ENCODE results near the gene ILDR1.

ILDR1 gene

DNA sequence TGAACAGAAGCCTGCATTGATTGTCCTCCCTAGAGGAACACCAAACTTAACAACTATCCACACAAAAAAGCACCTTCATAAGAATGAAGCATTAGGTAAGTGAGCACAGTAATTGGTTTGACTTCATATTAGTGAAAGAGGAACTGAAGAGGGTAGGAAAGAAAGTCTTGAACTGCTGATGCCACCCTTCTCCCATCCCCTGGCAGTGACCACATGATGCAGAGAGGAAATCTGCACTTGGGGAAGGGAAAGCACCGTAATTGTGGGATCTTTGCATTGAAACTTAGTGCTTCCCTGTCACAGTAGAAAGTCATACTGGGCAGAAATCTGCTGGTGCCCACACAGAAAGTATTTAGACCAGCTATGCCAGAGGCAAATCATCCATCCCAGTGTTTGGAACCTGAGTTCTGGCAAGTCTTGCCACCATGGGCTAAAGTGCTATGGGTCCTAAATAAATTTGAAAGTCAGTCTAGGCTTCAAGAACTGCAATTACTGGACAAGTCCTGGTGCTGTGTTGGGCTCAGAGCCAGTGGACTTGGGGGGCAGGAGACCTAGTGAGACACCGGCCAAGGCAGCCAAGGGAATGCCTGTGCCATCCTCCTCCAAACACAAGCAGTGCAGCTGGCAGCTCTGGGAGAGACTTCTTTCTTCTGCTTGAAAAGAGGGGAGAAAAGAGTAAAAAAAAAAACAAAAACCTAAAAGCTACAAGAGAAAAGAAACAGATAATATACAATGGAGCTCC is 64.2 kb downstream of the ILDR1 start:
- TF ChIP-seq TAF1 (IDR thresholded peaks at IDR 0.05; ENCODE audit: borderline replicate concordance, insufficient read depth, low read length), result no peak

DNA sequence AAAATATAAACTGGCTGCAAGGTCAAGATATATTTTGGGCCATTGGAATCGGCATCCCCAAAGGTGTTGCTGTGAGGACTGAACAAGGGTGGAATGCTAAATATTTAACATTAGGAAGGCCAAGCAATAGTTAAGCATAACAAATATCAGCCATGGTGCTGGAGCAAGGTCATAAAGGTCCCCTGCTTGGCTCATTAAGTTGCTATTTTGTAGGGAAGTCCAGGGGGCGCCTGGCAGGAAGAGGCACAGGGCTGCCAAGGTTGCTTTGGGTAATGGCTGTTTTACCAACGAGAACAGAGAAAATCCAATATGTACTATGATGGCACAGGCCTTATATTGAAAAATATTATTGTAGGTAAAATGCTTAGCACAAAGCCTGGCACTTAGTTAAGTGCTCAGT is 65.7 kb downstream of the ILDR1 start:
- TF ChIP-seq FOXP2 (optimal IDR thresholded peaks at IDR 0.05; ENCODE audit: borderline replicate concordance, extremely low read depth, extremely low read length, insufficient read depth) (no peak), POLR2AphosphoS5 (IDR thresholded peaks at IDR 0.05; ENCODE audit: low read depth, low read length) (no peak), TAF1 (IDR thresholded peaks at IDR 0.05; ENCODE audit: borderline replicate concordance, insufficient read depth, low read length) (no peak), SIN3A (IDR thresholded peaks at IDR 0.05; ENCODE audit: borderline replicate concordance, insufficient read depth, low read length) (no peak)
- TF ChIP-seq, protein P1, sequence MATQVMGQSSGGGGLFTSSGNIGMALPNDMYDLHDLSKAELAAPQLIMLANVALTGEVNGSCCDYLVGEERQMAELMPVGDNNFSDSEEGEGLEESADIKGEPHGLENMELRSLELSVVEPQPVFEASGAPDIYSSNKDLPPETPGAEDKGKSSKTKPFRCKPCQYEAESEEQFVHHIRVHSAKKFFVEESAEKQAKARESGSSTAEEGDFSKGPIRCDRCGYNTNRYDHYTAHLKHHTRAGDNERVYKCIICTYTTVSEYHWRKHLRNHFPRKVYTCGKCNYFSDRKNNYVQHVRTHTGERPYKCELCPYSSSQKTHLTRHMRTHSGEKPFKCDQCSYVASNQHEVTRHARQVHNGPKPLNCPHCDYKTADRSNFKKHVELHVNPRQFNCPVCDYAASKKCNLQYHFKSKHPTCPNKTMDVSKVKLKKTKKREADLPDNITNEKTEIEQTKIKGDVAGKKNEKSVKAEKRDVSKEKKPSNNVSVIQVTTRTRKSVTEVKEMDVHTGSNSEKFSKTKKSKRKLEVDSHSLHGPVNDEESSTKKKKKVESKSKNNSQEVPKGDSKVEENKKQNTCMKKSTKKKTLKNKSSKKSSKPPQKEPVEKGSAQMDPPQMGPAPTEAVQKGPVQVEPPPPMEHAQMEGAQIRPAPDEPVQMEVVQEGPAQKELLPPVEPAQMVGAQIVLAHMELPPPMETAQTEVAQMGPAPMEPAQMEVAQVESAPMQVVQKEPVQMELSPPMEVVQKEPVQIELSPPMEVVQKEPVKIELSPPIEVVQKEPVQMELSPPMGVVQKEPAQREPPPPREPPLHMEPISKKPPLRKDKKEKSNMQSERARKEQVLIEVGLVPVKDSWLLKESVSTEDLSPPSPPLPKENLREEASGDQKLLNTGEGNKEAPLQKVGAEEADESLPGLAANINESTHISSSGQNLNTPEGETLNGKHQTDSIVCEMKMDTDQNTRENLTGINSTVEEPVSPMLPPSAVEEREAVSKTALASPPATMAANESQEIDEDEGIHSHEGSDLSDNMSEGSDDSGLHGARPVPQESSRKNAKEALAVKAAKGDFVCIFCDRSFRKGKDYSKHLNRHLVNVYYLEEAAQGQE (IDR thresholded peaks at IDR 0.05; ENCODE audit: insufficient read depth in 1 of 2, low read depth in 2 of 2, low read length in 2 of 2), result no peak

DNA sequence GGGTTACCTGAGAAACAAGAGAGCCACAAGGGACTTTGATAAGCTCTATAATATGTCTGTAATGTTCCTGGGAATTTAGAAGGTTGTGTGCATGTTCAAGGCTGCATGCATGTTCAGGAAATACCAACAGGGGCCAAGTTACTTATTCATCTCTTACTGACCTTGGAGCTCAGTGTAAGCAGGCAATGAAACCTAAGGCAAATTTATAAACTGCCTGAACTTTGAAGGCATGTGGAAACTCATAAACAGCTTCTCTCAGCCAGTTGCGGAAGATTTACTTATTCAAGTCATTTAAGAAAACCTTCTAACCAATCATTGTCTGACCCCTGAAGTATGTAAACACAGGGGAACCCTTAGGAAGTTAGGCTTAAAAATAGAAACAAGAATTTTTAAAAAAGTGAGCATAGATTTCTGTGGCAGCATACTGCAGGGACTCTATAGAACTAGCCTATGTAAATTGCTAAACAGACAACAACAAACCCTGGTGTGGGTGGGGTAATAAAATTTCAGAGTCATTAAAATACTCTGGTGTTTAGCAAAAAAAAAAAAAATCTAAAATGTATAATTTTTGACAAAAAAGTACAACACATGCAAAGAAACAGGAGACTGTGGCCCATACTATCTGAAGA is 70.6 kb downstream of the ILDR1 start:
- TF ChIP-seq, protein P1 (IDR thresholded peaks at IDR 0.05; ENCODE audit: insufficient read depth in 1 of 2, low read depth in 2 of 2, low read length in 2 of 2), result no peak
- no peak for TF ChIP-seq SIN3A (IDR thresholded peaks at IDR 0.05; ENCODE audit: borderline replicate concordance, insufficient read depth, low read length)
- no peak for TF ChIP-seq POLR2AphosphoS5 (IDR thresholded peaks at IDR 0.05; ENCODE audit: low read depth, low read length)
- no peak for TF ChIP-seq TAF1 (IDR thresholded peaks at IDR 0.05; ENCODE audit: borderline replicate concordance, insufficient read depth, low read length)
- no peak for TF ChIP-seq FOXP2 (optimal IDR thresholded peaks at IDR 0.05; ENCODE audit: borderline replicate concordance, extremely low read depth, extremely low read length, insufficient read depth)

DNA sequence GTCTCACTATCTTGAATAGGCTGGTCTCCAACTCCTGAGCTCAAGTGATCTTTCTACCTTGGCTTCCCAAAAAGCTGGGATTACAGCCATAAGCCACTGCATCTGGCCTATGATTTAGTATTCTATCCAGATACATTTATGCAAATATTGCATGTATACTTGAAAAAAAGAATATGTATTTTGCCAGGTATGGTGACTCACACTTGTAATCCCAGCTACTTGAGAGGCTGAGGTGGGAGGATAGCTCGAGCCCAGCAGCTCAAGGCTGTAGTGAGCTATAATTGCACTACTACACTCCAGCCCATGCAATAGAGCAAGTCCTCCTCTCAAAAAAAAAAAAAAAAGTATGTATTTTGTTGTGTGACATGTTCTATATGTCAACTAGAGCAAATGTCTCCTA is 73.4 kb downstream of the ILDR1 start:
- TF ChIP-seq POLR2AphosphoS5 (IDR thresholded peaks at IDR 0.05; ENCODE audit: low read depth, low read length), result no peak
- no peak for TF ChIP-seq TAF1 (IDR thresholded peaks at IDR 0.05; ENCODE audit: borderline replicate concordance, insufficient read depth, low read length)
- TF ChIP-seq FOXP2 (optimal IDR thresholded peaks at IDR 0.05; ENCODE audit: borderline replicate concordance, extremely low read depth, extremely low read length, insufficient read depth), result no peak
- TF ChIP-seq, protein P1 (IDR thresholded peaks at IDR 0.05; ENCODE audit: insufficient read depth in 1 of 2, low read depth in 2 of 2, low read length in 2 of 2), result no peak
- TF ChIP-seq SIN3A (IDR thresholded peaks at IDR 0.05; ENCODE audit: borderline replicate concordance, insufficient read depth, low read length), result no peak

DNA sequence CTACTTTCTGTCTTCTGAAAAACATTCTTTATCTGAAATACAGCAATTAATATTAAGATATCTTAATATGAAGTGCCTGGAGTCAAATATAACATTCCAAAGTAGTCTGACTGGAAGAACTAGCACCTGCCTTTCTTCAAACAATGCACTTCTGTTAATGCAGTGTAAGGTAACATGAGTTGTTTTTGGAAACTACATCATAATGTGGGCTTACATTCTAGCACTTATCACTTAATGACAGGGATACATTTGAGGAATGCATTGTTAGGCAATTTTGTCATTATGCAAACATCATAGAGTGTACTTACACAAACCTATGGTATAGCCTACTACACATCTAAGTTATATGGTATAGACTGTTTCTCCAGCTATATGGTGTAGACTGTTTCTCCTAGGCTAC is 78.6 kb downstream of the ILDR1 start:
- no peak for TF ChIP-seq POLR2AphosphoS5 (IDR thresholded peaks at IDR 0.05; ENCODE audit: low read depth, low read length)

DNA sequence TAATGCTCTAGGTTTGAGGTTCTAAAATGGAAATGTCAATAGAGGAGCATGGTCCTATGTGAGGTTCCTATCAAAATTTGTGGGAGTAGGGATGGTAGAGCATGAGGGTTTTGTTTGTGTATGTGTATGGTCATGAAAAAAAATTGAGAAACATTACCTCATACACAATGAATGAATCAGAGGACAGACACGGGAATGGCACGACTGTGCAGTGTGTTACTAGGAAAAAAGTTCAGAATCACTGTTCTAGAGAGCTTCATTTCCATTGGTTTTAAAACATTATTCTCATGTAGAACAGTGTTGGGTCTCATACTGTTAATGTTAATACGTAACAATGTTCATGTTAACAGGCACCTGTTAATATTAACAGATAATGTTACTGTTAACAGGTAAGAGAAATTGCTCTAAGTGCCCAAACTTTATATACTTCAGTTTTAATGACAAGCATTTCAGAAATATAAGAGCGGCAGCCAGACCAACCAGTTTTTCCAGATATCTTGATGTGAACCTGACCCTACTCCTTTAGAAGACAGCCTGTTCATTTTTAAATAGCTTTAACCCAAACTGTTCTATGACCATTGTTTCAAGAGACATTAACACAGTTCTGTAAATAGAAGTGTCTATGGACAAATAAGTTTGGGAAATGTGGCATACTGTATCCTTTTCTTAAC is 79.8 kb downstream of the ILDR1 start:
- TF ChIP-seq TAF1 (IDR thresholded peaks at IDR 0.05; ENCODE audit: borderline replicate concordance, insufficient read depth, low read length), result no peak

Measured in PFSK-1 (cell line).